ENCODE results near the gene PLA2G4F.

The PLA2G4F gene

DNA sequence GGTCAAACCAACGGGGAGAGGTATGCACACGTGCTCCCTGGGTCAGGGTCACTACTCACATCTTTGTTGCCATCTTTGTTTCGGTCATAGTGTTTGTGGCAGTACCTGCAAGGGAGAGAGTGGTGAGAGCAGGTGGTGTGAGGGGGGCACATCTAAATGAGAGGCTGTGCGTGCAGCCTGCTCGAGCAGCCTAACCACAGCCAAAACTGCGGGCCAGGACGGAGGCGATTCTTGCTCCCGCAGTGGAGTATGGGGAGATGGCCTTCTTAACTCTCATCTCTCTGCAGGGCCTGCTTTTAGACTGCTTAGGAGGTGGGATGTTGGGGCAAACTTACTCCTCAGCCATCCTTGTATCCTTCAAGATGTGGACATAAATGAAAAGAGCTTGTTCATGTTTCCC is 6.9 kb upstream of the PLA2G4F start:
- DNase-seq, result no peak

DNA sequence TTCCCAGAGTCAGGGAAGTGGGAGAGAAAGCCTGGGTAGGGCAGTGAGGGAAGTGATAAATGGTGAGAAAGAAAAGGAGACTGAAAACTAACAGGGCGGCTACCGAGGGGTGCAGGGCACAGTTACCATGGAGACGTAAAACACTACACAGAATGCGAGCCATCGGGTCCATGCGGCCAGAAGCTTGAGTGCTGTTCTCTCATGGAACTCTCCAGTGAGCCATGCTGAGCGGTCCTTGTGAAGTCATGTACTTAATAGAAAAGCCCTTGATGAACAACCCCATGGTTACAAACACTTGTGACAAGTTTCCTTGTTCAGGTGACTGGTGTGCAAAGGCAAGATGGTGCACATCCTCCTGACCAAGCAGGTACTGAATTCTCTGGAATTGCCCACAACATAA is 3.7 kb upstream of the PLA2G4F start:
- no peak for DNase-seq

DNA sequence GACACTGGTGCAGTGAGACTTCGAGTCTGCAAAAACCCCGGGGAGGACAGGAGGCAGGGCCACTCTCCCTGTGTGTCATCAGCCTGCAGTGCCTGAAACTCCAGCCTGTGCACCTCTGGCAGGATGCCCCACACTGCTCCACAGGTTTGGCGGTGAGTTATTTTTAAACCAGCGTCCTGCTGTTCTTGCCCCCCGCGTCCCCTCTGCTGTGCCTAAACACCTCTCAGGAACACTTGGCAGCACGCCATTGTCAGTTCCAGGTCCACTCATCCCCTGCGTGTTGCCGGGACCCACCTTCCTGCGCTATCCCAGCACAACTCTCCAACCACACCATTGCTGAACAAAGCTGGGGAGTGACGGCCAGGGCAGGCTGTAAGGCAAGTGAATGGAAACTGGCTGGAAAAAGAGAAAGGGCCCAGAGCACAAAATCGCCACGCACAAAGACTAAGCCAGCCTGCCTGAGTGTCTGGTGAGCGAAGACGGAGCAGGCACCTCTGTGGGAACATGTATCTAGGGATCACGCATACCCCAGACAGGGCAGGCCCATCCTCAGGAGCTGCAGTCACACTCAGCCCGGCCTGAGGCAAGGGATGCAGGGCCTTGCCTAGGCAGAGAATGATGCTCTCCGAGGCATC is 3.1 kb upstream of the PLA2G4F start:
- DNase-seq, result no peak

DNA sequence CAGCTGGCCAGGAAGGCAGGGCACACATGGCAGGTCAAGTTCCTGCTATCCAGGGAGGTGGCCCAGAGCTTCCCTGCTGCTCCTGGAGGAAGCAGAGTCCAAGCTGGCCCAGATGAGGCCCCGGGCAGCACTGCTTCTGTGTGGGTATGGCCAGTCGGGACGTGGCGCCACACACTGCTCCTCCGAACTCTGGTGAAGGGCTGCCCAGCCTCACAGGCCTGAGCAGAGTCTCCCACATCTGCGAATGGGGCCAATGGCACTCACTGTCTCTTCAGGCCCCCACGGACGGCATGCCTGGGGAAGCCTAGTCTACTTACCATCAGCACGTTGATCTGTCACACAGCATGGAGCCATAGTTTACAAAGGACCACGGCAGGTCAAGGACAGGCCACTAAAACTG is 2.5 kb upstream of the PLA2G4F start:
- DNase-seq, result no peak

DNA sequence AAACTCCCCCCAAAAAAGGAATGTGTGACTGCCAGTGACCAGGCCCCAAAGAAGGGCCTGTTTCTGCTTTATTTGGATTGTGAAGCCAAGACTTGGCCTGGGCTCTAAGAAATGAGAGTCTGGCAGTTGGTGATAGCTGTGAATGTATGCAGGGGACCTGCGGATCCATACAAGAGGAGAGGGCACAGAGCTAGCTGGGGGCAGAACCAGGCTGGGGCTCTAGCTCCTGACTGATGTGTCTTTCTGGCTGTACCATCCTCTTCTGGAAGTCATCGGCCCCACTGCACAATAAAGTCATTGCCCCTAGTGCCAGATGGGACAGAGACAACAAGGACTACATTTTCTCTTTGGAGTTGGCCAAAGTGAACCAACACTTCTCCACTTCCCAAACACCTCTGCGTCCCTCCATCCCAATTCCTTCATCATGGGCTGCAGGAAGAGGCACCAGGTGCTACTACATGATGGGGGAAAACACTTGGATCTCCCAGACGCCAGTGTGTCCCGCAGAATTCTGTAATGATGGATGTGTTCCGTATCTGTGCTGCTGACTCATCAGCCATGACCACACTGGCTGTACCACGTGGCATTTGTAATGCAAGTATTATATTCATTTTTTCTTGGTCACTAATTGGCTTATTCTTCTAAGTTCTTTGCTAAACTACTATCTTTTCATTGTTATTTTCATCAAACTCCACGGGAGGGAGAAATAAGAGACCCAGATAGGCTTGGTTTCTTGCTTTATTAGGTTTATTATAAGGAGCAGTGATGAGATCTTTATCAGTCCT is 1.7 kb upstream of the PLA2G4F start:
- no peak for DNase-seq

DNA sequence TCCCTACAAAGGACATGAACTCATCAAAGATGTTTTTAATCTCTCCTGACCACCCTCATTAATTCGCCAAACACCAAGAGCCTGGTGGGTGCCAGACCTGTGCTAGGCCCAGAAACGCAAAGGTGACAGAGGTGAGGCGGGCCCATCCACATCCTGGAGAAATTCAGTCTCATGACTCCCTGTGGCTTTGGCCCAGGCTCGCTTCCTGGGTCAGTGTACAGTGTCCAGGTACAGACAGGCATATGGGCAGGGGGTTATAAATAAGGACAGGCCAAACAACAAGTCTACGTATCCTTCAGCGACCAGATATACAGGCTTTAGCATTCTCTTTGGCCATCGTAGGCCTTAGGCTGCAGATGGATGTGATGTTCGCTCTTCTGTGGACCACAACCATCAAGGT is 945 bp upstream of the PLA2G4F start:
- no peak for DNase-seq

DNA sequence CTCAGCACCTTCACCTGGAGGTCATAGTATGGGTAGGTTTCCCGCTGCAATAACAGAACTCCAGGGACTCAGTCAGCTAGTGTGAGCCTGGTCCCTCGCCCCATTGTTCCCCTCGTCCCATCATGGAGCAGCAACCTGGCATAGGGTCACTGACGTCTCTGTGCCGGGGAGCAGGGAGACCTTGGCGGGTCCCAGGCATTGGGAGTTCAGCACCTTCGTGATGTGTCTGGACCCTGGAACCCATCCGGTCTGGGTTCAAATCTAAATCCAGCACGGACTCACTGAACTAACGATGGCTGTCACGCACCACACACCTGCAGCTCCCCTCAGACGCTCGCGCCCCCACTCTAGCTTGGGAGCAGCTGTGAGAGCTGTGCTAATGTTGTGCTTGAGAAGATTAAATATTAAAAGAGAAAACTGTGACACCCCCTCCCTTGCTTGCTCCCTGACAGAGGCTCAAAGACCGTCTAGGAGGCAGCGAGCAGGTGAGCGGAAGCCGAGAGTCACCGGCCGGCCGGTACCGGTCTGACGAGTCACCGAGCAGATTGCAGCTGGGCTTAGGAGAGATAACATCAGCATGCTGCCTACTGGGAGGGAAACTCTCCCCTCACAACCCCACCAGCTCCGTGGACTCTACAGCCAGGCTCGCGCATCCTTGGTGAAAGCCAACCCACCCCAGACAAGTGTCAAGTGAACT is 742 bp downstream of the PLA2G4F start:
- DNase-seq, result peak; percentile 65

DNA sequence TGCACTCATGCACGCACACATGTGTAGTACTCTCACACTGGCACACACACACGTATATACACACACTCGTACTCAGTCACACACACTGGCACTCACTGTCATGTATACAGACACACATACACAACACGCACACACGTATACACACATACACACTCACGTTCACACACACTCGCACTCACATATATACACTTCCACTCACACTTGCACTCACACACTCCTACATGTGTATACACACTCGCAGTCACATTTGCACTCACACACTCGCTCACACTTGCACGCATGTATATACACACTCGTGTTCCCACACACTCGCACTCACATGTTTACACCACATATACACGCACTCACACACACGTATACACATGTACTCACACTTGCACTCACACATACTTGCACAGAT is 1.5 kb downstream of the PLA2G4F start:
- no peak for DNase-seq

DNA sequence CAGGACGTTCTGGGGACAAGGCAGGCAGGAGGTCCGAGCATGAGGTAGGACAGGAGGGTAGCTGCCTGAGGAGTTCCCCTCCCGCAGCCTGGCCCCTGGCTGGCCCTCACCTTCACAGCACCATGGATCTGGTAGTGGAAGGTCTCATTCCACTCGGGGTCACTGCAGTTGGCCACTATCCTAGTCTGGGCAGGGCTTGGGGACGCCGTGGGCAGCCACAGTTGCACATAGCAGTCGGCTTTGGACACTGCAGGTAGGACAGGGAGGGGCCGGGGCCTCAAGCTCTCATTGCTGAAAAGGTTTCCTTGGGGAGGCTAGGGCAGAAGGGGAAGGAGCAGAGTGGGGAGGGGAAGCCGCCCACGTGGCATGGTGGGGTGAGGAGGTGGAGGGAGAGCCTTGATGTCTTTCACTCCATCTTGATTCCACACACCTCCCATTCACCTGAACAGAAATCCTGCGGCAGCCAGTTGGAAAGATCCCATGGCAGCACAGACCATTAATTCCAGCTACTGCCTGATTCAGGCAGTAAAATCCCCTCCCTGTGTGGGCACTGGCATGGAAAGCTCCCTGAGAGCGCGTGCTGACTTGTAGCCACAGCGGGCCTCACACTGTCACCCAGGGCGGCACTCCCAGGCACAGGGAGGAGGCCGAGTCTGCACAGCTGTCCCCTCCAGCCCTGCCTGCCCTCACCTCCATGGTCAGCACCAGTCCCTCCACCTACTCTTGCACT is 2.1 kb downstream of the PLA2G4F start:
- peak; percentile 11 for DNase-seq

DNA sequence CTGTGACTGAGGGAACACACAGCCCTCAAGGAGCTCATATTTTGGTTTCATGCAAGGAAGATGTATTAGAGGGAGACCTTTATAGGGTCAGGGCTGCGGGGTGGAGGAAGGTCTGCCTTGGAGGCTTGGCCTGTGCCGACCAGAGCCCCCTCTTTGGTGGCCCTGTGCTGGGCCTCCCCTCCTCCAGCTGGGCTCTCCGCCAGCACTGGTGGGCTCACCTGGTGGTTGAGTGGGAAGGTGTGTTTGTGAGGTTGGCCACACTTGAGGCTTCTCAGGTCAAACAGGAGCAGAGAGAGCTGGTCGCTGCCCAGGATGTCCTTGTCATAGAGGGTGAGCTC is 2.6 kb downstream of the PLA2G4F start:
- DNase-seq, result no peak

DNA sequence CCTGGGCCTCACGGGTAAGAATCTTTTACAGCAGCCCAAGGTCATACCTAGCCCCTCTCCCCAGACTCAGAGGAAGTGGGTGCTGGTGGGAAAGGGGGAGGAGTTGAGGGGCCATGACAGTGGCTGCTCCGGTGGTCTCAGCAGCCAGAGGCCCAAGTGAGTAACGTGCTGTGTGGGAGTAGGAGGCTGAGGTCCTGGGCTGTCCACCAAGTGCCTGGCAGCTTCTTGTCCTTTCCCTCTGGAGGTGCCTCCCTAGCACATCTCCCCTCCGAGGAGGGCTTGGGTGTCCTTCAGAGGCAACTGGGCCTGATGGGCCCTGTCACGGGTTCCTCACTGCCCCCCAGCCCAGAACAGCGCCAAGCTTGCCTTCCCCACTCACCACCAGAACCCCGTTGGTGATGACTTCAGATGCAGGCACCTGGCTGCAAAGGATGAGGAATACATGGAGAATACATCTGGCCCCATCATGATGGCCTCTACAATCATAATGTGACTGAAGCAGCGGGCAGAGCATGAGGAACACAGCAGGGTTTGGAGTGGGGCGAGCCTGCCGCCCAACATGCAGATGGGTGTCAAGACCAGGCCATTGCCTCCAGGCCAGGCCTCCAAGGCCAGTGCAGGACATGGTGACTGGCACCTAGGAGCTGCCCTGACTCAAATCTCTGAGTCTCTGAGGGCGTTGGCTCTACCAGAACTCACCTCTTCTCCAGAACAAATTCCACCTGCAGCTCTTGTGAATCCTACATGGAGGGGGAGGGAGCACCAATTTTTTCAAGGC is 3.3 kb downstream of the PLA2G4F start:
- DNase-seq, result no peak

DNA sequence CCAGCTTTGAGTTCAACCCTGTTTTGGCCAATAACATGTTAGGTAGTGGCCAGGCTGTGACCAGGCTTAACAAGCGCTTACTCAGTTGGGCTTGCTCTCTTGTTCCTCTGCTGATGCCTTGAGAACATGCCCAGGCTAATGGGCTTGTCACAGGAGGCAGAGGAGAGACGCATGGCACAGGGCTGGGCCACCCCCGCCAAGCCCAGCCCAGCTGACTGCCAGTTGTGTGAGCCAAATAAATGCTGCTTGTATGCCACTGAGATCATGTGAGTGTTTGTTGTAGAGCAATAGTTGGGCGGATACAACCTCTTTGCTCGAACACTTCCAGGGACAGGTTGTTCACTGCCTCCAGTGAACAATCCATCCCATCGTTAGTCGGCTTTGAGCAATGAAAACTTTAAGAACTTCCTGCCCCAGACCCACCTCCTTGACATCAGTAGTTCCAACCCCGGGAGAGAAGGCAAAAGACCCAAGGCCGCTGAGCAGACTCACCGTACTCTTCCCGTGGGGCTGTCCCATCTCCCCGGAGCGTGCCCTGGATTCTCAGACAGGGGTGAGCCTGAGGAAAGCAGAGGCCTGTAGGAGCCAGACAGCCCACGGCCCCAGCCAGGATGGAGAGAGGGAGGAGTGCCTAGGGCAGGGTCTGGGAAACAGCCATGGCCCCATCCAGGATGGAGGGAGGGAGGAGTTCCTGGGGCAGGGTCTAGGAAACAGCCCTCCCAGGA is 4.1 kb downstream of the PLA2G4F start:
- DNase-seq, result no peak

DNA sequence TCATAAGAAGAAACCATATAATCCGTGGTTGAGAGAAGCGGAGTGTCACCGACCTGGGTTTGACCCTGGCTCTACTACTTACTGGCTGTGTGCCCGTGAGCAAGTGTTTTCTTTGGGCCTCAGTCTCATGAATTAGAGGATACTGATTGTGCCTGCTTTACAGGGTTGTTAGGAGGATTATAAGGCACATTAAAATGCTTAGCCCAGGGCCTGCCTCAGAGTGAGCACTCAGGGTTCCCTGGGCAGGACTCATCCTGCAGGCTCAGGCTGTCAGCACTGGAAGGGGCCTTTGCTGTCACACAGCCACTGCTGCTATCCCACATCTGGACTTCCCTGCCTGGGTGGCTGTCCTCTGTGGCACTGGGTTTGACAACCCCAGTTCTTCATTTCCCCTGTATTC is 4.7 kb downstream of the PLA2G4F start:
- no peak for DNase-seq

DNA sequence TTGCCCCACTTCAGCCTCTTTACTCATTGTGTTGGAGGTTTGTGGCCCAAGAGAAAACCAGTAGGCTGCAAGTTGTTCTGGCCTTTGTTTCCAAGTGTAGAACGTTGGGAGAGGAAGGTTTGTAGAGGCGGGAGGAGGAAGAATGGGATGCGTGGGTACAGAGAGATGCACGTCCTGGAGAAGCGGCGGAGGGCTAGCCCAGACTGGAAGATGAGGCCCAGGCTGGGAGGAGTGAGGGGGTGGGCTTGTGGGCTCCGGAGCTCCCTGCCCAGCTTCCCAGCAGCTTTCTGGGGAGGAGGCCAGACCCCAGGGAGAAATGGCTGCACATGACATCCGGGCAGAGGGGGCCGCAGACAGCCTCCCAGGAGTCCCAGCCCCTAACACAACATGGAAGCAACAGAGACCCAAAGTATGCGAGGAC is 5.3 kb downstream of the PLA2G4F start:
- DNase-seq, result no peak

DNA sequence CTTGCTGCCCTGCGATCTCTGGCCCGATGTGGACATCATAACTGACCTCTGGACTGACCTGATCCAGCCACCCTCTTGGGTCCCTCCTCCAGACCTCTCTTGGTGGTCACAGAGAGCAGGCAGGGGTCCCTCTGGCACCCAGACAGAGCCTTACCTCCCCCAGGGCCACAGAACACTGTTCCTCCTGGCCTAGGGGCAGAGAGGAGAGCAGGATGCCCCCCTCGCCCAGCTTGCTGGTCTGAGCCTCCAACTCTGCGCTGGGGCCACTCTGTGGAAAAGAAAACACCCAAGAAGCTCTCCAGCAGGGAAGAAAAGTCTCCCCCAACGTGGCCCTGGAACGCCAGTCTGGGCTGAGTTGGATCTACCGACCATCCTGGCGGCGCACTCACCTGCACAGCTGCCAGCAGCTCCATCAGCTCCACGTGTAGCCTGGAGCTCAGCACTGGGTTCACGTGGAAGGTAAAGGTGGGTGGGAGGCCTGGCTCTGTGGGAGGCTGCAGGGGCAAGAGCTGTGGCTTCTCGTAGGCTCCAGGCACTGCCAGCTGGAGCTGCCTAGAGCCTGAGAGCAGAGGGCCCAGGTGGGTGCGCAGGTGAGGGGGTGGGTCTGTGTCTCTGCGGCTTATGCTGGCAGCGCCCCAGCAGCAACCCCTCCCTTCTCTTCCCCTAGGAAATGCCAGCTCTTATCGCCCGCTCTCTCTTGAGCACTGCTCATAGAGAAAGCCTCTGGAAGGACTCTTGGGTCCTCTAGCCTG is 6.0 kb downstream of the PLA2G4F start:
- no peak for DNase-seq

DNA sequence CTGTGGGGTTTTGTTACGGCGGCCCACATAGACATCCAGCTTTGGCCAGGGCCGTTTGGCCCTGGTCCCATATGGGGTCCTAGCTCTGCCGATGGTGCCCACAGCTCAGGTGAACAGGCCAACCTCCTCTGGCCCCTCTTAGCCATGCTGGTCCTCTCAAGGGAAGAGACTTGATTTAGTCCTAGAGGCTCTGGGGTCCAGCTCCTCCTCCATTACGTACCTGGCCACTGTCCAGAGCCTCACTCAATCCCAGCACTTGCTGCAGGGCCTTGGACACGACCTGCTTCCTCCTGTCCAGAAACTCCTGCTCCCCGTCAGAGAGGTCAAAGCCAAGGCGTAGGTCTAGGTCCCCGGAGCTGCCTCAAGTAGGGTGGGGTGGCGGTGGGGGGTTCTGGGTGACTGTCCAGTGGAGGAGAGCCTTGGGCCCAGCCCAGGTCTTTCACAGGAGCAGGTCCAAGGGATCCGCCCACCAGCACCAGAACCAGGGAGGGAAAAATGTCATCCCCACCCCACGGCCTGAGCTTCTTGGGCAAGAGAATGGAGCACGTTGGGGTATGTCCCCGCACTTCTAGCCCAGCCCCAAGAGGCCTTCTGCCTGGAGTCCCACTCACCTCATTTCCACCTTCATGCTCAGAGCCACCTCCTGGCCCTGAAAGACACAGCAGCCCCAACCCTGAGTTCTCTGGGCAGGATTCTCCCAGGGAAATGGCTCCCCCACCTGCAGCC is 6.8 kb downstream of the PLA2G4F start:
- no peak for DNase-seq

DNA sequence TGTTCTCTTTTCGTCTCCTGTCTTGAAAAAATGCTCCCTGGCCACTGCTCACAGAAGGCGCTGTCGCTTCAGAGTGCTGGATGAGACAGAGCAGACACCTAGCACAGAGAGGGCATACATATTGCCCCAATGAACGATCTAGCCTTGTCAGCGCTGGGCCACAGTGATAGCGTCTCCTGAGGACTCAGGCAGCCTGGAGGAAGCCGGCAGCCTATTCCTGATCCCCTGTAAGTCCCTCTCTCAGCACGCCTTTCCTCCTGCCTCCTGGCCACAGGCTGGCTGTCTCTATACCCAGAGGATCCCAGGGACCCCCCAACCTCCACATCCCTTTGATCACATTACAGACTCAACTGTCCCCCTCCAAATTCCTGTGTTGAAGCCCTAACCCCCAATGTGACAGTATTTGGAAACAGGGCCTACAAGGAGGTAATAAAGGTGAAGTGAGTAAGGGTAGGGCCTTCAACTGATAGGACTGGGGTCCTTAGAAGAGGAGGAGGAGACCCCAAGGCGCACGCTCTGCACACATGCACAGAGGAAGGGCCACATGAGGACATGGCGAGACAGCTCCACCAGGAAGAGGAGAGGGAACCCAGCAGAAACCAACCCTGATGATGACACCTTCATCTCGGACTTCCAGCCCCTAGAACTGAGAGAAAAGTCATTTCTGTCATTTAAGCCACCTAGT is 7.5 kb downstream of the PLA2G4F start:
- DNase-seq, result no peak

DNA sequence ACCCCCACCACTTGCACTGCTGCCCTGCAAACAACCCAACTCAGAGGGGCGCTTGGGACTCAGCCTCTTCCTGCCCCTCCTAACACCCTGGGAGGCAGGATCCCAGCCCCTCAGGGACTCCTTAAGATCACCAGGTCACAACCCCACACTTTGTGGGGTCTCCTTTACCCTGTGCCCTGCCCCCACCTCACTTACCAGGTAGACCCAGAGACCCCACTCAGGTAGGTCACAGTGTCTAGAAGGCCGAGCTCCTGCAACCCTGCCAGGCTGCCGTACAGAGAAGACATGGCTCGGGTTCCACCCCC is 9.1 kb downstream of the PLA2G4F start:
- no peak for DNase-seq

DNA sequence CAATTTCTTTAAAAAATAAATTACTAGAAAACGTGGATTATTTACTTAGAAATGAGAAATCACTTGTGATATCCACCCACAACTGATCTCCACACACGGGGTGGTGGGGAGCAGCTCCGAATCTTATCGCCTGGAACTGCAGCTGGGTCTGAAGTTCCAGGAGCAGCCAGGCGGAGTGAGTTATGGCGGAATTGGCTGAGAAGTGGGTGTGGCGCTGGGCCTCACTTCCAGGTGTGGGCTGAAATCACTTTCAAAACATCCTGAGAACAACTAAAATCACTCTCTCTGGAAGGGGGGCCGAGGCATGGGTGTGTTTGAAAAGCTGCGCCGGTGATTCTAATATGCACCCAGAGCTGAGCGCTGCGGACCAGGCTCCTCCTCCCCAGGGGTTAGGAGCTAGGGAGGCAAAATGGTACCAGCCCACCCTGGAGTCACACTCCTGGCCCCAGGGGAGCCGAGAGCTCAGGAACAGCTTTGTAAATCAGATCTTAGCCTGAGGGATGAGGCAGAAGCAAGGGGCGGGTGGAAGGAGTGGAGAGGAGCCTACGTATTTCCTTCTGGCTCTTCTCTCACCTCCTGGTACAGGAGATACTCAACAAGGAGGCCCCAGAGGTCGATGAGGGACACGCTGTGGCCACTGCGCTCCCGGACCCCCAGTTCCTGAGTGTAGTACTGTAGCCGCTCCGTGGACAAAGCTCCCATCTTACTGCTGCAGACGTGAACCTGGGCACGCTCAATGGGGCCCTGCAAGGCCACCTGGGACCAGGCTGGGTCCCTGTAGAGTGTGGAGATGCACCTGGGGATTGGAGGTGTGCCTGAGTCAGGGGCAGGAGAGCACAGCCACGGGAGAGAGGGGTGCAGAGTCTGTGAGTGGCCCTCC is 9.6 kb downstream of the PLA2G4F start:
- no peak for DNase-seq

Measured in NCI-H510A treated with DMSO at 0.1 percent for 48 hours (cell line).